ENCODE results near the gene VPS50.
"Not testable (repeated sequence)": the region's sequence is repeated elsewhere in the genome, so short reads cannot be mapped to it uniquely, and the experiment has no call there.

Gene VPS50

GRCh38 chr7:93332172-93332571 is 100.0 kb downstream of the VPS50 start:
- no peak for DNase-seq

DNA sequence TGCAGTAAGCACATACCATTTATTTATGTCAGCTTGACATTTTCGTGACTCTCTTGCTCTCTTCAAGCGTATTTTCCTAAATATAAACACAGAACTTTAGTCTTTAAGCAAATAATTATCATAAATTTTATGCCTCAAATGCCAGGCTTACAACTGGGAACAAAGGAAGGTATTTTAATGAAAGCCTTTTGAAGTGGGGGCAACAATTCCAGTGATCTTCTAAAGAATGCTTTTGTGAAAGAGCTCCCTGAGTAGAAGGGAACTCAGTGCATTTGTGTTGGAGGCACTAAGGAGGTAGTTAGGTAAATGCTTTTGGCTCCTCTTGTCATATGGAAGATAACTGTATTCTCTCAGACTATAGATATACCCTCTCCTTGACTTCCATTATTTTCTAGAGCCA is 104.9 kb downstream of the VPS50 start:
- DNase-seq, result no peak

GRCh38 chr7:93342178-93342577 is 110.0 kb downstream of the VPS50 start:
- DNase-seq, result not testable (repeated sequence)

DNA sequence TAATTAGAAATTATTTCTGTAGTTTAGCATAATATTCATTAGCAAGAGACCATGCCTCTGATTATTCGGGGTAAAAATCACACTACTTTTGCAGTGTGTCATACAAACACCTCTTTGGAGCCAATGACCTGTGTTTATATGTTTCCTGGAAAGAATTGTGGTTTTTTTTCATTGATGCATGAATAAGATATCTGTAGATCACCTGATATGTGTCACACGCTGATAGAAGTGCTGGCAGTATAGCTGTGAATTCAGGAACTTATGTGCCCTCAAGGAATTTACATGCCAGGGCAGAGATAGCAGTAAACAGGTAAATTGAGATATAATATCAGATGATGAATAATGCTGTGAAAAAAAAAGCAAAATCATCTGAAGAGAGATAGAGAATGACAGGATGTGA is 118.2 kb downstream of the VPS50 start:
- no peak for DNase-seq

DNA sequence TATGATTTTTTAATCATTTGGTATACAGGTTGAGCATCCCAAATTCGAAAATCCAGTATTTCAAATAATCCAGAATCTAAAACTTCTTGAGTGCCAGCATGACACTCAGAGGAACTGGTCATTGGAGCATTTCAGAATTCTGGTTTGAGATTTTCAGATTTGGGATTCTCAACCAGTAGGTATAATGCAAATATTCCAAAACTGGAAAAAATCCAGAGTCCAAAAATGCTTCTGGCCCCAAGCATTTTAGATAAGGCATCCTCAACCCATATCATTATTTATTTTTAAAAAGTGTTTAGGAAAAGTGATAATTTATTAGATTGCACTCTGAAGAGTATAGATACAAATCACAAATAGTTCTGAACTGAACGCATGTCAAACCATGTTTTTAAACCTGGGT is 120.7 kb downstream of the VPS50 start:
- DNase-seq, result no peak

- no peak for DNase-seq
Observed at GRCh38 chr7:93354815-93355214, 122.6 kb downstream of the VPS50 start.

- DNase-seq, result no peak
Observed at GRCh38 chr7:93359520-93360198, 127.5 kb downstream of the VPS50 start.

- no peak for DNase-seq
Observed at GRCh38 chr7:93361853-93362252, 129.7 kb downstream of the VPS50 start.

DNA sequence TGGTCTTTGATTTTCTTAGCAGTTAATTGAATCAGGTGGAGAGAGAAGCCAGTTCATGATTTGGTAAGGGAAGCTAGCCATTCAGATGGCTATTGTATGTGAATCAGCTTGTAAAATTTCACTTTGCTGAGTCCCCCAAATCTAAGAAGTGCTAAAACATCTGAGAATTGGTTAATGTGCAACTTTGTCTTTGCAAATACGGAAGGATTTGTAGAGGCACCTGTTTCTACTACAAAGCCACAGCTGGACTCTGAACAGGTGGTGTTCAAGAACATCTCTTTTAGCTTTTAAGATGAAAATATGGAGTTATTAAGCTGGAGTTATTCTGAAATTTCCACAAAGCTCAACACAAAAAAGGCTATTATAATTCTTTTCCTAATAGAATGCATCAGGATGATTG is 132.6 kb downstream of the VPS50 start:
- DNase-seq, result no peak

GRCh38 chr7:93365341-93365740 is 133.2 kb downstream of the VPS50 start:
- no peak for DNase-seq

DNA sequence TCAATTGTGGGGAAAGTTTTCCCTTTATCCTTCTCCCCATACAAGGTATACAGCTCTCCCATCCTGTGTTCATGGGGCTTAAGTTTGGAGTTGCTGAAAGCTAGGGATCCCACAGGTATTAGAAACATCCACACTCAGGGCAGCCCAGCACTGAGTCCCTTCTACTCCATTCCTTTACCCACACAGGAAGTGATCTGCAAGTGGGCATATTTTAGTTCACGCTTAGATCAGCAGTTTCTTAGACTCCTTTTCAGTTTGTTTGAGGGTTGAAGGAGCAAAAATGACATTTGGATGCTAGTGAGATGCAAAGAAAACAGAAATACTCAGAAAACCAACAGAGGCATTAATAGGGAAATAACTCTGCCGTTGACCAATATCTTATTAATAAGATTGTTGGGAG is 134.7 kb downstream of the VPS50 start:
- DNase-seq, result no peak

DNA sequence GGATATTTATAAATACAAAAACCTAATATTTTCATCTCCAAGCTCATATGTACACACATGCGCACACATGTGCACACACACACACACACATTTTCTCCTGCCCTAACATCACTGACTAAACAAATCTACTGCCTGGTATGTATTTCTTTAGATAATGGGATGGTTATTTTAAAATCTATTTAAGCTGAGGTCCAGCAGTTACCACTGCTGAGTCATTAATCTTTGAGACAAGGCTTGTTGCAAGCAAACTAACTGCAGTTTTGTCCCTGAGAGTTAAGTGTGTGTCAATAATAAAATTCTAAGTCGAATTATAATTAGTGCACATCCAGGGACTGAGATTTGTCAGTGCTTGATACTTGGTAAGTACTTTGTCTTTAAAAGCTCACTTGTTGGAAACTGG is 135.1 kb downstream of the VPS50 start:
- no peak for DNase-seq

DNA sequence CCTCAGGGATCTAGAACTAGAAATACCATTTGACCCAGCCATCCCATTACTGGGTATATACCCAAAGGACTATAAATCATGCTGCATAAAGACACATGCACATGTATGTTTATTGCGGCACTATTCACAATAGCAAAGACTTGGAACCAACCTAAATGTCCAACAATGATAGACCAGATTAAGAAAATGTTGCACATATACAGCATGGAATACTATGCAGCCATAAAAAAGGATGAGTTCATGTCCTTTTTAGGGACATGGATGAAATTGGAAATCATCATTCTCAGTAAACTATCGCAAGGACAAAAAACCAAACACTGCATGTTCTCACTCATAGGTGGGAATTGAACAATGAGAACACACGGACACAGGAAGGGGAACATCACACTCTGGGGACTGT is 138.8 kb downstream of the VPS50 start:
- not testable (repeated sequence) for DNase-seq

DNA sequence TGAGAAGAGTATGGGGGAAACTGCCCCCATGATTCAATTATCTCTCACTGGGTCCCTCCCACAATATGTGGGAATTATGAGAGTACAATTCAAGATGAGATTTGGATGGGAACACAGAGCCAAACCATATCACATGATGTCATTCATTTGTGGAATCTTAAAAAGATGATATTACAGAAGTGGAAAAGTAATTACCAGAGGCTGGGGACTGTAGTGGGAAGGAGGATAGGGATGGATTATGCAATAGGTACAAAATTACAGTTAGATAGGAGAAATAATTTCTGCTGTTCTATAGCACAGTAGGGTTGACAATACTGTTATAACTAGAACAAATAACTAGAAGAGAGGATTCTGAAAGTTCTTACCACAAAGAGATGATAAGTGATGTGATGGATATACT is 141.4 kb downstream of the VPS50 start:
- no peak for DNase-seq

GRCh38 chr7:93374345-93374940 is 142.3 kb downstream of the VPS50 start:
- no peak for DNase-seq

DNA sequence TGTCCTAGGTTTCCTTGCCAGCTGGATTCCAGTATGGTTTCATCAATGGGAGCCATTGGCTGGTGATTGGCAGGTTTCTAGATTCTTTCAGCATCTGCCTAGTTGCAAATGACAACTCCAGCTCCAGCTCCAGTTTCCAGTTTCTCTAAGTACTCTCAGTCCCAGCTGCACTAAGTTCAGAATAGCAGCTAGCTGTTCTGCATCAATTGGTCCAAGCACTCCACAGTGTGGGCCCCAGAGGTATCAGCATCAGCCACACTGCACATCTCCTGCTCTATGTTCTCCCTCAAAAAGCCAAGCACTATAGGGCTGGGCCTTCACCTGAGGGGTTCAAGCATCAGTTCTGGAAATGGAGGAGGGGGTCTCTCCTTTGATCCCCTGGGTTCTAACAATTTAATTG is 143.4 kb downstream of the VPS50 start:
- DNase-seq, result no peak

DNA sequence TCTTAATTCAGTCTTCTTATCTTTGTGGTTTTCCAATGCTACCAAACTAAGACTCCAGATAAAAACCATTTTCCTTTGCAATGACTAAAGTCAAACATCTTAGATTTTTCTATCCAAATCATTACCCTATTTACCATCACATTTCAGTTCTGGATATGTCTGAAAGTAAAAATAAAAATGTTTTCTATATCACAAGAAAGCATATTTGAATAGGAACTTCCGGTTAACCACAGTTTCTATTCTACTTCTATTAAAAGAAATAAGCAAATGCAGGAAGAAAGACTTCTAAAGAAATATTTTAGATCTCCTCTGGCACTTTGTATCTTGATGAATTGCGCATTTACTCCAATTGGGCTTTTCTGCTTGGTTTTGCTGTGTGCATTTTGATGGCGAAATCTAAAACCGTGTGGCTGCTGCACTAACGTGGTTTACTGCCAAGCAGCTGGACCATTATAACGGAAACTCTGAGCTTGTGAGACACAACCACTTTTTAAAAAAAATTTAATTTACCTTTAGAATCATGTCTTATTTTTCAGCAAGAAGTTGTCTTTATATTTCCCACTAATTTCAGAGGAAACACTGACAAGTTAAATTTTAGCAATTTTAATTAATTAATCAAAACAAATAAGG is 146.1 kb downstream of the VPS50 start:
- no peak for DNase-seq

DNA sequence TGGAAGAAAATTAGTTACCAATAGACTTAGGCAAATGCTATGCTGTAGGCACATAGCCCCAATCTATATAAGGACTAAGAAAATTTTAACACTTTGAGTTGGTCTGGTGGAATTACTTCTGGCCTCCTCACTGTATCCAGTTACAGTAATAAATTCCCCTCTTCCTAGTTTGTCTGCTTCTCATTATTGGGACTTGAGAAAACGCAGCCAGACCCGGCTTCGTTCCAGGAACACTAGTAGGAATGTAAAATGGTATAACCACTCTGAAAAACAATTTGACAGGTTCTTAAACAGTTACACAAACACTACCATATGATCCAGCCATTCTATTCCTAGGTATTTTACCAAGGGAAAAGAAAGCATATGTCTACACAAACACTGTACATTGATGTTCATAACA is 150.2 kb downstream of the VPS50 start:
- no peak for DNase-seq

- DNase-seq, result no peak
Observed at GRCh38 chr7:93390660-93391059, 158.5 kb downstream of the VPS50 start.

DNA sequence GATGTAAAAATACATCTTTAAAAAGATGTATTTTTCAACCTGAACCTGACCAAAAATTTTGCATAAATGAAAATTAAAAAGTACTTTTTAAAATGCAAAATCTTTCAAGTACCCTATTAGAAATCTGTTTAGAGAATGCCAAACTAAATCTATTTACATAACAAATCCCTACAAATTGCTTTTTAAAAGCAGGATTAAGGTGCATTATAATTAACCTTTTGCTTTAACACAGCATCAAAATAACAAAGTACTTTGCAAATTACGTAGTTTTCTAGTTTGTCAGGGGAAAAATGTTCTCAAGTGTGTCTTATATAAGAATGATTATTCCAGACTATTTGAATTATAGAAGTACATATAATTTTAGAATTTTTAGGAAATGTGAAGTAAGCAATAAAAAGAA is 160.8 kb downstream of the VPS50 start:
- DNase-seq, result no peak

GRCh38 chr7:93399642-93400041 is 167.5 kb downstream of the VPS50 start:
- DNase-seq, result no peak

GRCh38 chr7:93402944-93403343 is 170.8 kb downstream of the VPS50 start:
- no peak for DNase-seq

- no peak for DNase-seq
Observed at GRCh38 chr7:93407239-93407638, 175.1 kb downstream of the VPS50 start.

- no peak for DNase-seq
Observed at GRCh38 chr7:93409324-93409723, 177.2 kb downstream of the VPS50 start.
